Esophagus muscularis mucosa (tissue), 4 donors: Measurements from ENCODE around the gene C1QTNF1. TPM values are rescaled to one million over a fixed set of nuclear protein-coding genes. Genes with fewer than 3 reads are reported as not detected.
"Not testable (repeated sequence)": the region's sequence is repeated elsewhere in the genome, so short reads cannot be mapped to it uniquely, and the experiment has no call there.

Source experiments
- DNase-seq: peaks from one replicate; pipeline ENCODE4 v3.0.0-alpha.2; 2017; ENCODE audit errors: extremely low spot score
- H3K27ac ChIP-seq, 4 donors: fragments of 200-600 bp; sonication (generic); replicated peaks in 1 of 4; 1 replicate in 3 of 4; 2 replicates in 1 of 4; pipeline ENCODE4 v1.5.1; 2016 to 2019; ENCODE audit warnings: mild to moderate bottlenecking in 1 of 4
- H3K27me3 ChIP-seq, 4 donors: fragments of 200-600 bp; sonication (generic); one replicate each; pipeline versions ENCODE4 v1.5.1 to v1.6.0; 2016 to 2019
- H3K36me3 ChIP-seq, 4 donors: fragments of 200-600 bp; sonication (generic); one replicate each; pipeline ENCODE4 v1.5.1; 2016 to 2019
- H3K4me1 ChIP-seq, 4 donors: fragments of 200-600 bp; sonication (generic); one replicate each; pipeline ENCODE4 v1.5.1; 2016 to 2019
- H3K4me3 ChIP-seq, 4 donors: fragments of 200-600 bp; sonication (generic); 1 replicate in 2 of 4; 2 replicates in 2 of 4; pipeline ENCODE4 v1.5.1; 2016 to 2019; ENCODE audit warnings: mild to moderate bottlenecking in 4 of 4, moderate library complexity in 1 of 4
- H3K9me3 ChIP-seq, 4 donors: fragments of 200-600 bp; sonication (generic); 1 replicate in 3 of 4; 2 replicates in 1 of 4; pipeline ENCODE4 v1.5.1; 2016 to 2019
- EP300 ChIP-seq: sonication (generic); formaldehyde crosslinking; IDR thresholded peaks from one replicate; pipeline ENCODE4 v1.6.1; 2017; ENCODE audit warnings: antibody characterized with exemption
- POLR2A ChIP-seq: fragments of 450-650 bp; IDR thresholded peaks from one replicate; pipeline ENCODE4 v1.6.1; 2017; ENCODE audit warnings: antibody characterized with exemption, moderate library complexity, mild to moderate bottlenecking, low read depth
- POLR2AphosphoS5 ChIP-seq, 2 donors: sonication (generic); formaldehyde crosslinking; IDR thresholded peaks; one replicate each; pipeline ENCODE4 v1.6.1; 2017; ENCODE audit warnings: antibody characterized with exemption in 2 of 2
- WGBS: methylation state at CpG from one replicate; pipeline ENCODE4 v1.1.5; 2018; 5-methylcytosine and 5-hydroxymethylcytosine counted together
- intact Hi-C: fragments of 100-400 bp; cut with DNase I; formaldehyde crosslinking; loops from one replicate; pipeline ENCODE4 v1.15.1; 2023
- total RNA-seq, 4 donors: library from RNA; depleted of rRNA; stranded (reverse); fragments of >200 nt; gene quantifications; one replicate each; pipeline versions ENCODE4 v1.1.0 to v1.2.1, GENCODE V29; 2016
- TF ChIP-seq, protein P1 (sequence below), 3 experiments: fragments of 200-600 bp in 2 of 3; fragments of 450-650 bp in 1 of 3; sonication (generic) in 2 of 3; IDR thresholded peaks; one replicate each; pipeline ENCODE4 v1.5.1; 2017 to 2019; ENCODE audit warnings: antibody characterized with exemption in 3 of 3, mild to moderate bottlenecking in 2 of 3, moderate library complexity in 1 of 3

The C1QTNF1 gene
- total RNA-seq, 4 donors from 2014 or later, result 31.1 to 115 (median 70.4) TPM

DNA sequence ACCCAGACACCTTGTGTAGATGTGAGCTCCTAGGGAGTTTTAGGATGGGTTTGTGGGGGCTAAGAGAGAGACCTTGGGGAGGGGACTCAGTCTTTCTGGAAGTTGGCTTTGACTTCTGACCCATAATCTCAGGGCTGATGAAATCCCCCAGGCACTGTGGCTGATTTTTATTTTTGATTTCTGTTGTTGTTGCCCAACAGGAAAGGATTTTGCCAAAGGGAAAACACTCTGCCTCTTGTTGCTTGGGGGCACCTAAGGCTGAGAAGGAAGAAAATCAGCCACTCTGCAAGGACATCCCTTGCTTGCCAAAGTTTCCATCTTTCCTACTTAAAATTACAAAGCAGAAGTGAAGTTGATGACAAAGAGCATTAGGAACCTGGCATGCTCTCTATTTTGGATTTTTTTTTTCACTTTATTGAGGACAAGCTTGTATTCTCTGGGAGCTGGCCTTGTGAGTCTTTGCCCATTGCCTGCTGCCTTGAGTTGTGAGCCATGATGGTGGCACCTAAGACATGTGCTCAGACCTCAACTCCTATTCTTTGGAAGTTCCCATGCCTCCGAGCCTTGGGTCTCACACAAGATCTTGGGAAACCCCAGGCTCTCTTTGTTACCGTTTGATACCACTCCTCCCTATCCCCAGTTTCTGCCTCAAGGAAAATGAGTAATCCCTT lies 3.2 kb upstream of the C1QTNF1 start:
- TF ChIP-seq POLR2A (no peak), EP300 (no peak), POLR2AphosphoS5 (IDR thresholded peaks at IDR 0.05) (no peak)
- TF ChIP-seq, protein P1, sequence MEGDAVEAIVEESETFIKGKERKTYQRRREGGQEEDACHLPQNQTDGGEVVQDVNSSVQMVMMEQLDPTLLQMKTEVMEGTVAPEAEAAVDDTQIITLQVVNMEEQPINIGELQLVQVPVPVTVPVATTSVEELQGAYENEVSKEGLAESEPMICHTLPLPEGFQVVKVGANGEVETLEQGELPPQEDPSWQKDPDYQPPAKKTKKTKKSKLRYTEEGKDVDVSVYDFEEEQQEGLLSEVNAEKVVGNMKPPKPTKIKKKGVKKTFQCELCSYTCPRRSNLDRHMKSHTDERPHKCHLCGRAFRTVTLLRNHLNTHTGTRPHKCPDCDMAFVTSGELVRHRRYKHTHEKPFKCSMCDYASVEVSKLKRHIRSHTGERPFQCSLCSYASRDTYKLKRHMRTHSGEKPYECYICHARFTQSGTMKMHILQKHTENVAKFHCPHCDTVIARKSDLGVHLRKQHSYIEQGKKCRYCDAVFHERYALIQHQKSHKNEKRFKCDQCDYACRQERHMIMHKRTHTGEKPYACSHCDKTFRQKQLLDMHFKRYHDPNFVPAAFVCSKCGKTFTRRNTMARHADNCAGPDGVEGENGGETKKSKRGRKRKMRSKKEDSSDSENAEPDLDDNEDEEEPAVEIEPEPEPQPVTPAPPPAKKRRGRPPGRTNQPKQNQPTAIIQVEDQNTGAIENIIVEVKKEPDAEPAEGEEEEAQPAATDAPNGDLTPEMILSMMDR (IDR thresholded peaks at IDR 0.05), result no peak
- Histone ChIP-seq H3K9me3 (no peaks in the 10 kb centered on the region), H3K4me3 (peak overlapping the region in 1 of 4 donors; percentile 26), H3K27me3 (peaks cover 0 to 6% (median 0%) of the 10 kb centered on the region in 4 donors), H3K4me1 (peaks cover 53 to 63% (median 60%) of the 10 kb centered on the region in 4 donors), H3K27ac (peak overlapping the region; percentile 71 to 88 (median 78)), H3K36me3 (no peaks in the 10 kb centered on the region)
- DNase-seq, result no peak
- WGBS, result 71% methylated on average over 2 of the region's 2 CpGs
- intact Hi-C loops, result no loop called here

GRCh38 chr17:79021929-79022328 lies 2.0 kb upstream of the C1QTNF1 start:
- DNase-seq, H3K4me3 ChIP-seq, intact Hi-C loops, H3K9me3 ChIP-seq, H3K36me3 ChIP-seq, H3K27me3 ChIP-seq: not testable (repeated sequence)
- WGBS, result 100% methylated on average over 2 of the region's 2 CpGs
- Histone ChIP-seq H3K4me1 (peaks cover 64 to 74% (median 72%) of the 10 kb centered on the region in 4 donors), H3K27ac (peak overlapping the region; percentile 75 to 88 (median 78))

DNA sequence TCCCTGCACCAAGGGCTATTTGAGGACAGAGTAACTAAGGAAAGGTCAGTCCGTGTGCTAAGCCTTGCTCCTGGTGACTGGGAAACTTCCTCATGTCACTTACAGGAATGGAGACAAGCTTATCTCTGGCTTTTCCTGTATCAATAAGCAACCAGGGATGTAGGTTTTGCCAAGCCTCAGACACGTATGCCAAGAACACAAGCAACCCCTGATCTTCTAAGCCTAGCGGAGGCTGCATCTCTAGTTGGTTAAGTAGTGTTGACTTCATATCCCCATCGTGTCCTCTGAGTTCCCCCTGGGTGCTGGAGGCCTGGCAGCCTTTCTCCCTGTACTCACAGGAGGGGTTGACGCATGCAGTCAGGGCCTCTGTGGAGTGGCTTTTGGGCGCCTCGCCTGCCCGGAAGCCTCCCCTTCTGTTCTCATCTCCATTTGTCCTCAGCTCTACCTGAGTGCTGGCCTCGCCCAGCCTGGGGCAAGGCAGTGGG lies 1.4 kb upstream of the C1QTNF1 start:
- no peak for DNase-seq
- Histone ChIP-seq H3K4me1 (peaks cover 70 to 80% (median 78%) of the 10 kb centered on the region in 4 donors), H3K4me3 (no peak overlapping the region), H3K36me3 (no peaks in the 10 kb centered on the region), H3K27me3 (peaks cover 0 to 6% (median 0%) of the 10 kb centered on the region in 4 donors), H3K27ac (peak overlapping the region; percentile 75 to 88 (median 78)), H3K9me3 (no peaks in the 10 kb centered on the region)
- TF ChIP-seq EP300 (peak; percentile 68), POLR2A (no peak), POLR2AphosphoS5 (IDR thresholded peaks at IDR 0.05) (peak; percentile 13 to 56)
- TF ChIP-seq, protein P1 (IDR thresholded peaks at IDR 0.05), result no peak
- intact Hi-C loops, result no loop called here
- 76% methylated on average over 9 of the region's 9 CpGs for WGBS

GRCh38 chr17:79023180-79023705 lies 726 bp upstream of the C1QTNF1 start:
- H3K4me3 ChIP-seq, result peak overlapping the region; percentile 72 to 82 (median 79)
- intact Hi-C loops, result no loop called here
- peak overlapping the region; percentile 75 to 88 (median 78) for H3K27ac ChIP-seq
- H3K27me3 ChIP-seq, result peaks cover 0 to 6% (median 0%) of the 10 kb centered on the region in 4 donors
- H3K36me3 ChIP-seq, result no peaks in the 10 kb centered on the region
- no peak for DNase-seq
- TF ChIP-seq POLR2AphosphoS5 (IDR thresholded peaks at IDR 0.05), result no peak
- TF ChIP-seq, protein P1 (IDR thresholded peaks at IDR 0.05), result no peak
- no peak for TF ChIP-seq EP300
- no peak for TF ChIP-seq POLR2A
- H3K9me3 ChIP-seq, result no peaks in the 10 kb centered on the region
- H3K4me1 ChIP-seq, result peaks cover 77 to 87% (median 85%) of the 10 kb centered on the region in 4 donors
- 75% methylated on average over 12 of the region's 12 CpGs for WGBS
